8988T (cell line): Measurements from ENCODE around the gene LMF1.
"Not testable (repeated sequence)": the region's sequence is repeated elsewhere in the genome, so short reads cannot be mapped to it uniquely, and the experiment has no call there.

Source experiments
- DNase-seq: peaks from one replicate; pipeline ENCODE4 v3.0.0; 2011

The LMF1 gene

GRCh38 chr16:842061-842476, 128.7 kb downstream of the LMF1 start:
- DNase-seq: no peak

DNA sequence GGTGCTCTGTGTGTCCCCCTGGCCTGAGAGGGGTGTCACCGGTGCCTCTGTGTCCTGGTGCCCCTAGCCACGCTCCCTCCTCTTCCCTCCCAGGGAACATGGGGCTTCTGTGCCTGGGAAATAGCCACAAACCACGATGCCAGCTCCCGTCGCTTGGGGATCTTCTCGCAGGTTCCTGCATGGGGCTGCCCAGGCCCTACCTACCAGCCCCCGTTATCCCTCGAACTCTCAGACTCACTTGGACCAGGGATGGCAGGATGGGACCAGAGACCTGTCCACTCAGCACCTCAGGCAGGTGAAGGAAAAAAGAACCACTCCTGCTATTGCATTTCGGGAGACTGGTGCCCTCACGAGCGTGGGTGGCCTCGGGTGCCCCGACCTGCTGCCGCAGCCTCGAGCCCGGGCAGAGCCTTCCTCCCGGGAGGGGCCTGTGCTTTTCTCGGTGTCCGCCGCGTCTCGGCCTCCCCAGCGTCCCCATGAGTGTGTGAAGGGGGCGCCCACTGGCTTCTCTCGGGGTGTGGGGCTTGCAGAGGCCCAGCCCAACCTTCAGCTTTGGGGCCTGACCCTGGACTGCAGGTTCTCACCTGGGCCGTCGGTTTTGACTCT, 129.2 kb downstream of the LMF1 start:
- no peak for DNase-seq

- no peak for DNase-seq
These were observed 130.0 kb downstream of the LMF1 start for GRCh38 chr16:840561-841454.

DNA sequence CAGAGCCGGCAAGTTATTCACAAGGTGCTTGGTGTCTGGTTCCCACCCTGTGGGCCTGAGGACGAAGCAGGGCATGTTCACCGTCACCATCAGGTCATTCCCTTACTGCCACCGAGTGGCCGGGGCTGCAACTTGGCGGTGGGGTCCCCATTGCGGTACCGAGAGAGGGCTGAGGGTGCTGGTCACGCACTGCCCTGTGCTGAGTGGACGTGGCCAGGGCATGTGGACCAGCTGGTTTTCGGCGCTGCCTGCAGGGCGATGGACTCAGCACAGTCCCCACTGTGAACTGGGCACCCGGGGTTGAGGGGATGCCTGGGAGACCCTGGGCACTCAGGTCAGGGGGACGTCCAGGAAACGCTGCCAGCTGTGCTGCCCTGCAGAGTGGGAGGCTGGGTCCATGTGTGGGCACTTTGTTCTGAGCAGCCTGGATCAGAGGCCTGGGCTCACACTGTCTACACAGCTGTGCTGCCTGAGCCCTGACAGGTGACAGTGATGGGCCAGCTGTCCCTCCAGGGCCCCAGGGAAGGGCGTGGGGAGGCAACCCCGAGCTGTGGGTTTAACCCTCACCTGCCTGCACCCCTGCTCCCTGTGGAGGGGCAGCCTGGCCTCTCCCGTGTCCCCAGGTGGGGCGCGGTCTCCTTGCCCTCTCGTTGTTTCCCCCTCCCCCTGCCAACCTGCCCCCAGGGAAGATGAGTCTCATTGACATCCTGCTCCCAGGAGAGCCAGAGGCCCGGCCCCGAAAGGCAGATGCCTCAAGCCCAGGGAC, 131.0 kb downstream of the LMF1 start:
- no peak for DNase-seq

GRCh38 chr16:838741-839140, 132.0 kb downstream of the LMF1 start:
- no peak for DNase-seq

- not testable (repeated sequence) for DNase-seq
These were observed 134.0 kb downstream of the LMF1 start for GRCh38 chr16:836822-837221.

- no peak for DNase-seq
These were observed 134.6 kb downstream of the LMF1 start for GRCh38 chr16:836221-836620.

DNA sequence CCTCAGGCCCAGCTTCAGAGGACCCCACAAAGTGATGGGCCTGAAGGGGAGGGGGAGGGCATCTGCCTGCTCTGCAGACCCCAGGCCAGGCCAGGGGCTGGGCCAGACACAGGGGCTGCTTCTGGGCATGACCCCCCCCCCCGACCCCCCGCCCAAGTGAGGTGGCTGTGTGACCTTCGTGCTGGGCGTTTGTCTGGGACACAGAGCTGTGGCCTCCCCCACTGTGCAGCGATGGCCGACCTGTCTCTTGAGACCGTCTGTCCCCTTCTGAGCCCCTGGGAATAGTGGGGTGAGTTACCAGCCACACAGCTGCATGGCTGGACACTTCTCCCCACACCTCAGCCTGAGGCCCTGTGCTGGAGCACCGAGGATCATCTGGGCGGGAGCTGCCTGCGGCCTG, 135.4 kb downstream of the LMF1 start:
- DNase-seq: no peak

DNA sequence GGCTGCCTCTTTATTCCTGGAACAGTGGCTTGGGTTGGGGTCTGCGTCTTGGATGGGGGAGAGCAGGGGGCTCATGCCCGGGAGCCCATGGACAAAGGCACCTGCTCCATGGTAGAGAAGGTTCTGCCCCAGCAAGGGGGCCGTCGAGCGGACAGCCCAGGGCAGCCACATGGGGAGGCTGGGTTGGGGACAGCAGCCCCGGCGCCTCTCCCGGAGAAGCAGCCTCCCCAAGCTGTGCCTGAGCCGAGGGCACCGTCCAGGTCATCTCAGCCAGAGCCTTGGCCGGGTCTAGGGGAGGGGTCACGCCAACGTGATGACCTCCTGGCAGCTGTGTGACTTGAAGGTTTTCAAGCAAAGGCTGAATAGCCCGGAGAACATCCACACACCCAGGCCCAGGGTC, 137.4 kb downstream of the LMF1 start:
- no peak for DNase-seq

- no peak for DNase-seq
These were observed 138.0 kb downstream of the LMF1 start for GRCh38 chr16:832652-833336.

- no peak for DNase-seq
These were observed 139.0 kb downstream of the LMF1 start for GRCh38 chr16:831571-832413.

DNA sequence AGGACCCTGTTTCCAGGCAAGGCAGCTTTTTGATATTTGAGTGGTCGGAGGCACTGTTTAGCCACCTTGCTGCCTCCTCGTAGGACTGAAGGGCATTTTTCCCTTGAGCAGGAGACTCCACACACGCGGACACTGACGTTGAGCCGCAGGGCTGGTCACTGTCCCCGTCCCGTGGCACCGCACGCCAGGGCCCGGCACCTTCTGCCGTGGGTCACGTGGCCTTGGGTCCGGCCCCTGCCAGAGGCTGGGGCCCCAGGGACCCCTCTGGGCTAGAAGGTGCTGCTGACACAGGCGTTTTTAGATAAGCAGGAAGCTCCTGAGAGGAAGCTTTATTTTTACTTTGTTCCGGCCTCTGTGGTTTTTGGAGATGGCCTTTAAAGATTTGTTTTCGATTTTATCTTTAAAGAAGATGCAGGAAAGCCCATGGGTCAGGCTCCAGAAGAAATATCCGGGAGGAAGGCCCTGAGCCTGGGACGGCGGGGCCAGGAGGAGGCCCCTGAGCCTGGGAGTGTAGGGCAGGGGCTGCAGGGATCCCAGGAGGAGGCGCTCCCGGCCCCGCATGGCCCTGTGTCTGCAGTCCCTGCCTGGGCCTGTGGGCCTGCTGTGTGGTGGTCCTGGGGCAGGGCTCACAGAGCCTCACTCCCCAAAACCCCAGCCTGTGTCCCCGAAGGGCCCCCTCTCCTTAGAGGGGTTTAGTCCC, 139.8 kb downstream of the LMF1 start:
- DNase-seq: no peak

DNA sequence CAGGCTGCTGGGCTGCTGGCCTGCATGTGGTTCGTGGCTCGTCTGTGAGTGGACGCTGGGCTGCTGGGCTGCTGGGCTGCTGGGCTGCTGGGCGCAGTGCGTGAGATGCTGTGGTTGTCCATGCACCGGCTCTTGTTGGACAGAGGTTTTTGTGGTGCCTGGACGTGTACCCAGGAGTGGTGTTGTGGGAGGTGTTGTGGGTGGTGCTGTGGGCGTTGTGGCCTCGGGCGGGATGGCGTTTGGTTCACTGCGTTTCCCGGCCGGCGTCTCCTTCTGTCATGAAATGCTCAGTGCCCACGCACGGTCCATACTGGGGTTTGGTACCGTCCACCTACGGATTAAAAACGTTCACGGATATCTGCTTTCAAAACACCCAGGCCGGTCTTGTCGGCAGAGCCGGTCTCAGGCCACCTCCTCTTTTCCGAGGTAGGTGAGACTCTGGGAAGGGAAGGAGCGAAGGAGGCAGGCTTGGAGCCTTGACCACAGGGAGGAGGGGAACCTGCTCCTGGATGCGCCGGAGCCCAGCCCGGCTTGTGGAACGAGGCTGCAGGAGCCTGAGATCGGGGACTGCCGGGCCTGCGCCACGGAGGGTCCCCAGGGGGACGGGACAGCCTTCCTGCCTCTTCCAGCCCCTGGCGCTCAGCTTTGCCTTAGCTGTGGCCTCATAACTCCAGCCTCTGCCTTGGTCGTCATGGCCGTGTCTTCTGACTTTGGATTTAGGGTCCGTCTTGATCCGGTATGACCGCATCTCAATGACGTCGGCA, 140.5 kb downstream of the LMF1 start:
- no peak for DNase-seq

- DNase-seq: no peak
These were observed 141.9 kb downstream of the LMF1 start for GRCh38 chr16:828891-829290.

- DNase-seq: no peak
These were observed 143.3 kb downstream of the LMF1 start for GRCh38 chr16:827513-827912.

- no peak for DNase-seq
These were observed 145.3 kb downstream of the LMF1 start for GRCh38 chr16:825341-826061.

GRCh38 chr16:824601-825000, 146.2 kb downstream of the LMF1 start:
- no peak for DNase-seq

DNA sequence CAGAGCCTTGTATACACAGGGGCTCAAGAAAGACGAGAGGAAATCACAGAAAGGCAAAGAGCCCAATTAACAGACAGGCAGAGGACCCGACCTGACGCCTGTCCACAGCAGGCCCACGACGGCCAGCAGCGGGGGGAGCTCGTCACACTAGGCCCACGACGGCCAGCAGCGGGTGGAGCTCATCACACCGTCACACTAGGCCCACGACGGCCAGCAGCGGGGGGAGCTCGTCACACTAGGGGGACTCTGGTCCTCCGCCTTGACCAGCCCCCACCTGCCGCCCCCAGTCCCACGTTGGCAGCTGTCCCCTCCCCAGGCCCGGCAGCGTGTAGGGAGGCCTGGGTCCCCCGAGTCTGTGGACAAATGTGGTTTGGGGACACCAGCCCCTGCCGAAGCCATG, 146.6 kb downstream of the LMF1 start:
- DNase-seq: no peak

DNA sequence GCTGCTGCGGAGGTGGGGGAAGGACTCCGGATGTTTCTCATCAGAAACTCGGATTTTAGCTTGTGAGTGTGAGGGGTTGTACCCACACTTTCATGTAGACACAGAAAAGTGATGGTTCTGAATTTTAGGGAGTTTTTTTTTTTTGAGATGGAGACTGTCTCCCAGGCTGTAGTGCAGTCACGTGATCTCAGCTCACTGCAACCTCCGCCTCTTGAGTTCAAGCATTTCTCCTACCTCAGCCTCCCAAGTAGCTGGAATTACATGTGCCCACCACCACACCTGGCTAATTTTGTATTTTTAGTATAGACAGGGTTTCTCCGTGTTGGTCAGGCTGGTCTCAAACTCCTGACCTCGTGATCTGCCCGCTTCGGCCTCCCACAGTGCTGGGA, 147.9 kb downstream of the LMF1 start:
- DNase-seq: no peak
